HEK293 (cell line): ENCODE measurements around the gene COBL.

Experiments
- CTCF ChIA-PET: fragments of 350-600 bp; formaldehyde crosslinking; extraction: SDS; loops from one replicate; lab custom pipeline; 2021; ENCODE audit warnings: antibody characterized with exemption; lab: Yijun Ruan, JAX
- POLR2A ChIA-PET: fragments of 300-600 bp; formaldehyde crosslinking; extraction: SDS; loops from one replicate; lab custom pipeline; 2020; ENCODE audit warnings: antibody characterized with exemption, inconsistent platforms; lab: Yijun Ruan, JAX
- H3K27ac ChIP-seq: fragments of 200-500 bp; sonication (Bioruptor generic); 2 replicates; pipeline ENCODE4 v1.5.1; 2014; ENCODE audit warnings: low read depth, low read length, control low read depth, inconsistent platforms; ENCODE audit errors: extremely low read depth
- H3K36me3 ChIP-seq, 2 experiments: fragments of 200-500 bp in 1 of 2; sonication (Bioruptor generic) in 1 of 2; 1 replicate in 1 of 2; 2 replicates in 1 of 2; pipeline ENCODE4 v1.5.1; 2014 to 2017; ENCODE audit warnings: inconsistent platforms in 2 of 2, low read length in 2 of 2; ENCODE audit not compliant: control insufficient read depth in 2 of 2, insufficient read depth in 1 of 2
- H3K4me1 ChIP-seq: fragments of 200-500 bp; sonication (Bioruptor generic); 2 replicates; pipeline ENCODE4 v1.5.1; 2014; ENCODE audit warnings: mild to moderate bottlenecking, low read length, inconsistent platforms; ENCODE audit not compliant: control insufficient read depth, insufficient read depth
- H3K4me3 ChIP-seq: 2 replicates; pipeline ENCODE4 v1.5.1; 2011; ENCODE audit warnings: low read depth, mild to moderate bottlenecking, control low read depth, low read length, moderate library complexity
- H3K9me3 ChIP-seq: fragments of 200-500 bp; sonication (Bioruptor generic); 2 replicates; pipeline ENCODE4 v1.5.1; 2014; ENCODE audit warnings: low read depth, low read length, inconsistent platforms; ENCODE audit not compliant: control insufficient read depth, insufficient read depth
- IKZF3 ChIP-seq: fragments of 450-650 bp; IDR thresholded peaks from 2 replicates; pipeline ENCODE4 v1.5.0; 2018; ENCODE audit warnings: missing biosample characterization, mild to moderate bottlenecking, missing genetic modification characterization, moderate library complexity
- KLF7 ChIP-seq: fragments of 450-650 bp; formaldehyde crosslinking; IDR thresholded peaks from 2 replicates; pipeline ENCODE4 v1.5.1; 2016; ENCODE audit warnings: missing biosample characterization, missing genetic modification characterization, borderline replicate concordance
- SP3 ChIP-seq: fragments of 450-650 bp; formaldehyde crosslinking; IDR thresholded peaks from 2 replicates; pipeline ENCODE4 v1.5.1; 2016; ENCODE audit warnings: missing biosample characterization, missing genetic modification characterization
- WT1 ChIP-seq: fragments of 450-650 bp; formaldehyde crosslinking; IDR thresholded peaks from 2 replicates; pipeline ENCODE4 v1.5.1; 2016; ENCODE audit warnings: missing biosample characterization, missing genetic modification characterization
- ZBTB21 ChIP-seq: fragments of 450-650 bp; formaldehyde crosslinking; IDR thresholded peaks from 2 replicates; pipeline ENCODE4 v1.5.1; 2017; ENCODE audit warnings: missing biosample characterization, missing genetic modification characterization
- ZFP3 ChIP-seq: fragments of 450-650 bp; formaldehyde crosslinking; IDR thresholded peaks from 2 replicates; pipeline ENCODE4 v1.5.1; 2016; ENCODE audit warnings: low read depth, missing biosample characterization, missing genetic modification characterization
- ZNF112 ChIP-seq: fragments of 450-650 bp; formaldehyde crosslinking; IDR thresholded peaks from 2 replicates; pipeline ENCODE4 v1.5.0; 2017; ENCODE audit warnings: missing biosample characterization, missing genetic modification characterization
- ZNF174 ChIP-seq: fragments of 450-650 bp; formaldehyde crosslinking; IDR thresholded peaks from 2 replicates; pipeline ENCODE4 v1.5.0; 2017; ENCODE audit warnings: missing biosample characterization, mild to moderate bottlenecking, missing genetic modification characterization
- ZNF350 ChIP-seq: fragments of 450-650 bp; formaldehyde crosslinking; IDR thresholded peaks from 2 replicates; pipeline ENCODE4 v1.5.0; 2017; ENCODE audit warnings: missing biosample characterization, mild to moderate bottlenecking, missing genetic modification characterization
- ZNF37A ChIP-seq: fragments of 450-650 bp; IDR thresholded peaks from 2 replicates; pipeline ENCODE4 v1.5.1; 2018; ENCODE audit warnings: missing biosample characterization, missing genetic modification characterization
- ZNF433 ChIP-seq: fragments of 450-650 bp; formaldehyde crosslinking; IDR thresholded peaks from 2 replicates; pipeline ENCODE4 v1.5.1; 2016; ENCODE audit warnings: missing biosample characterization, missing genetic modification characterization, low read depth
- ZNF555 ChIP-seq: fragments of 450-650 bp; formaldehyde crosslinking; conservative IDR thresholded peaks from 2 replicates; pipeline ENCODE4 v1.5.1; 2017; ENCODE audit warnings: missing biosample characterization, mild to moderate bottlenecking, missing genetic modification characterization, inconsistent platforms
- ZNF654 ChIP-seq: fragments of 450-650 bp; formaldehyde crosslinking; IDR thresholded peaks from 2 replicates; pipeline ENCODE4 v1.5.1; 2016; ENCODE audit warnings: low read depth, missing biosample characterization, missing genetic modification characterization
- ZNF701 ChIP-seq: fragments of 450-650 bp; formaldehyde crosslinking; IDR thresholded peaks from 2 replicates; pipeline ENCODE4 v1.5.1; 2016; ENCODE audit warnings: missing biosample characterization, missing genetic modification characterization
- ZNF704 ChIP-seq: fragments of 450-650 bp; formaldehyde crosslinking; IDR thresholded peaks from 2 replicates; pipeline ENCODE4 v1.5.1; 2016; ENCODE audit warnings: missing biosample characterization, missing genetic modification characterization
- ZNF768 ChIP-seq: fragments of 450-650 bp; formaldehyde crosslinking; IDR thresholded peaks from 2 replicates; pipeline ENCODE4 v1.5.1; 2018; ENCODE audit warnings: missing biosample characterization, mild to moderate bottlenecking, missing genetic modification characterization
- ZNF830 ChIP-seq: fragments of 450-650 bp; IDR thresholded peaks from 2 replicates; pipeline ENCODE4 v1.5.0; 2018; ENCODE audit warnings: missing biosample characterization, missing genetic modification characterization, low read depth, mild to moderate bottlenecking, moderate library complexity
- TF ChIP-seq, protein P1 (sequence below): fragments of 450-650 bp; formaldehyde crosslinking; IDR thresholded peaks from 2 replicates; pipeline ENCODE4 v1.5.1; 2017; ENCODE audit warnings: missing biosample characterization, missing genetic modification characterization
- TF ChIP-seq, protein P2 (sequence below): fragments of 450-650 bp; formaldehyde crosslinking; conservative IDR thresholded peaks from 2 replicates; pipeline ENCODE4 v1.5.1; 2016; ENCODE audit warnings: low read depth, missing biosample characterization, missing genetic modification characterization
- TF ChIP-seq, protein P3 (sequence below): fragments of 450-650 bp; formaldehyde crosslinking; IDR thresholded peaks from 2 replicates; pipeline ENCODE4; 2016; ENCODE audit warnings: missing biosample characterization, missing genetic modification characterization

COBL gene

DNA sequence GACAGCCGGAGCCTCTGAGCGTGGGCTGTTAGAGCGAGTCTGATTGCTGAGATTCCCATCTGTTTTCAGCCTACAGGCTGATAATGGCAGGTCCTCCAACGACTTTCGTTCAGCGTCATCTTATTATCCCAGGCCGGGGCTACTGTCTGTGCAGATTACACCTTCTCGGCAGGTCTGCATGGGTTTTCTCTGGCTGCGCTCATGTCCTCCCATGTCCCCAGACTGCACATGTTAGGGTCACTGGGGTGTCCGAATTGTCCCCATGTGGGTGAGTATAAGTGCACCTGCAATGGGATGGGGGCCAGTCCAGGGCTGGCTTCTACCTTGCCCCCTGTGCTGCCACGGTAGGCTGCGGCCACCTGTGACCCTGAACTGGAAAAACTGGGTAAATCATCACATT lies 257.8 kb downstream of the COBL start:
- Histone ChIP-seq H3K4me3 (no peak overlapping the region), H3K4me1 (no peaks in the 10 kb centered on the region), H3K9me3 (no peaks in the 10 kb centered on the region), H3K27ac (no peak overlapping the region), H3K36me3 (no peaks in the 10 kb centered on the region)
- ChIA-PET CTCF (interaction anchor here (0.6 kb wide), 1 partner anchor 557 kb away, joined by 4 read pairs; no protein-coding TSS in a partner anchor), POLR2A (no interaction called here)
- TF ChIP-seq KLF7 (tag by site-specific recombination) (no peak), ZNF555 (tag by site-specific recombination) (no peak), ZNF654 (tag by site-specific recombination) (no peak), ZNF433 (tag by site-specific recombination) (no peak), ZNF350 (no peak), ZNF174 (tag by site-specific recombination) (no peak), IKZF3 (tag by site-specific recombination) (no peak), WT1 (tag by site-specific recombination) (no peak), ZFP3 (tag by site-specific recombination) (no peak), ZBTB21 (no peak), ZNF701 (no peak), ZNF37A (no peak), SP3 (tag by site-specific recombination) (no peak), ZNF704 (tag by site-specific recombination) (no peak), ZNF112 (tag by site-specific recombination) (no peak), ZNF768 (no peak), ZNF830 (tag by site-specific recombination) (no peak)
- TF ChIP-seq, protein P1, sequence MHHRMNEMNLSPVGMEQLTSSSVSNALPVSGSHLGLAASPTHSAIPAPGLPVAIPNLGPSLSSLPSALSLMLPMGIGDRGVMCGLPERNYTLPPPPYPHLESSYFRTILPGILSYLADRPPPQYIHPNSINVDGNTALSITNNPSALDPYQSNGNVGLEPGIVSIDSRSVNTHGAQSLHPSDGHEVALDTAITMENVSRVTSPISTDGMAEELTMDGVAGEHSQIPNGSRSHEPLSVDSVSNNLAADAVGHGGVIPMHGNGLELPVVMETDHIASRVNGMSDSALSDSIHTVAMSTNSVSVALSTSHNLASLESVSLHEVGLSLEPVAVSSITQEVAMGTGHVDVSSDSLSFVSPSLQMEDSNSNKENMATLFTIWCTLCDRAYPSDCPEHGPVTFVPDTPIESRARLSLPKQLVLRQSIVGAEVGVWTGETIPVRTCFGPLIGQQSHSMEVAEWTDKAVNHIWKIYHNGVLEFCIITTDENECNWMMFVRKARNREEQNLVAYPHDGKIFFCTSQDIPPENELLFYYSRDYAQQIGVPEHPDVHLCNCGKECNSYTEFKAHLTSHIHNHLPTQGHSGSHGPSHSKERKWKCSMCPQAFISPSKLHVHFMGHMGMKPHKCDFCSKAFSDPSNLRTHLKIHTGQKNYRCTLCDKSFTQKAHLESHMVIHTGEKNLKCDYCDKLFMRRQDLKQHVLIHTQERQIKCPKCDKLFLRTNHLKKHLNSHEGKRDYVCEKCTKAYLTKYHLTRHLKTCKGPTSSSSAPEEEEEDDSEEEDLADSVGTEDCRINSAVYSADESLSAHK (tag by site-specific recombination) = no peak
- TF ChIP-seq, protein P2, sequence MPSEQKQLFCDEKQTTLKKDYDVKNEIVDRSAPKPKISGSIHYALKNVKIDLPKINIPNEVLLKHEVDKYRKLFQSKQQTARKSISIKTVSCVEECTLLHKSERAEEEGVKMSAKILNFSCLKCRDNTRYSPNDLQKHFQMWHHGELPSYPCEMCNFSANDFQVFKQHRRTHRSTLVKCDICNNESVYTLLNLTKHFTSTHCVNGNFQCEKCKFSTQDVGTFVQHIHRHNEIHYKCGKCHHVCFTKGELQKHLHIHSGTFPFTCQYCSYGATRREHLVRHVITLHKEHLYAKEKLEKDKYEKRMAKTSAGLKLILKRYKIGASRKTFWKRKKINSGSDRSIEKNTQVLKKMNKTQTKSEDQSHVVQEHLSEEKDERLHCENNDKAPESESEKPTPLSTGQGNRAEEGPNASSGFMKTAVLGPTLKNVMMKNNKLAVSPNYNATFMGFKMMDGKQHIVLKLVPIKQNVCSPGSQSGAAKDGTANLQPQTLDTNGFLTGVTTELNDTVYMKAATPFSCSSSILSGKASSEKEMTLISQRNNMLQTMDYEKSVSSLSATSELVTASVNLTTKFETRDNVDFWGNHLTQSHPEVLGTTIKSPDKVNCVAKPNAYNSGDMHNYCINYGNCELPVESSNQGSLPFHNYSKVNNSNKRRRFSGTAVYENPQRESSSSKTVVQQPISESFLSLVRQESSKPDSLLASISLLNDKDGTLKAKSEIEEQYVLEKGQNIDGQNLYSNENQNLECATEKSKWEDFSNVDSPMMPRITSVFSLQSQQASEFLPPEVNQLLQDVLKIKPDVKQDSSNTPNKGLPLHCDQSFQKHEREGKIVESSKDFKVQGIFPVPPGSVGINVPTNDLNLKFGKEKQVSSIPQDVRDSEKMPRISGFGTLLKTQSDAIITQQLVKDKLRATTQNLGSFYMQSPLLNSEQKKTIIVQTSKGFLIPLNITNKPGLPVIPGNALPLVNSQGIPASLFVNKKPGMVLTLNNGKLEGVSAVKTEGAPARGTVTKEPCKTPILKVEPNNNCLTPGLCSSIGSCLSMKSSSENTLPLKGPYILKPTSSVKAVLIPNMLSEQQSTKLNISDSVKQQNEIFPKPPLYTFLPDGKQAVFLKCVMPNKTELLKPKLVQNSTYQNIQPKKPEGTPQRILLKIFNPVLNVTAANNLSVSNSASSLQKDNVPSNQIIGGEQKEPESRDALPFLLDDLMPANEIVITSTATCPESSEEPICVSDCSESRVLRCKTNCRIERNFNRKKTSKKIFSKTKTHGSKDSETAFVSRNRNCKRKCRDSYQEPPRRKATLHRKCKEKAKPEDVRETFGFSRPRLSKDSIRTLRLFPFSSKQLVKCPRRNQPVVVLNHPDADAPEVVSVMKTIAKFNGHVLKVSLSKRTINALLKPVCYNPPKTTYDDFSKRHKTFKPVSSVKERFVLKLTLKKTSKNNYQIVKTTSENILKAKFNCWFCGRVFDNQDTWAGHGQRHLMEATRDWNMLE (tag by site-specific recombination) = no peak
- TF ChIP-seq, protein P3, sequence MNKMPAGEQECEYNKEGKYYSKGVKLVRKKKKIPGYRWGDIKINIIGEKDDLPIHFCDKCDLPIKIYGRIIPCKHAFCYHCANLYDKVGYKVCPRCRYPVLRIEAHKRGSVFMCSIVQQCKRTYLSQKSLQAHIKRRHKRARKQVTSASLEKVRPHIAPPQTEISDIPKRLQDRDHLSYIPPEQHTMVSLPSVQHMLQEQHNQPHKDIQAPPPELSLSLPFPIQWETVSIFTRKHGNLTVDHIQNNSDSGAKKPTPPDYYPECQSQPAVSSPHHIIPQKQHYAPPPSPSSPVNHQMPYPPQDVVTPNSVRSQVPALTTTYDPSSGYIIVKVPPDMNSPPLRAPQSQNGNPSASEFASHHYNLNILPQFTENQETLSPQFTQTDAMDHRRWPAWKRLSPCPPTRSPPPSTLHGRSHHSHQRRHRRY (tag by site-specific recombination) = no peak
